Lung (tissue), 4 donors: ENCODE measurements around the gene ZNG1C. TPM values are rescaled to one million over a fixed set of nuclear protein-coding genes. Genes with fewer than 3 reads are reported as not detected.

Source experiments
- polyA plus RNA-seq, 2 donors: library from polyadenylated mRNA; stranded (reverse); fragments of 200-250 nt; gene quantifications; one replicate each; pipeline ENCODE4 v1.2.1, GENCODE V29; 2013
- total RNA-seq, 2 donors: library from RNA; depleted of rRNA in 1 of 2; stranded (reverse); fragments of >200 nt in 1 of 2; gene quantifications; one replicate each; pipeline ENCODE4 v1.2.1, GENCODE V29; 2014 to 2021
- donor health status: Bipolar disorder and iron deficiency.
- donor health status: healthy.
- donor health status: DM: yes; HTN: yes; CAD: no.

ZNG1C gene
- total and polyA plus RNA-seq, 4 donors = 12.6 to 31.6 (median 22.6) TPM

Other genes starting within 250 kb of the ZNG1C start
- gene FOXD4L3, start 60.9 kb downstream of the ZNG1C start, total RNA-seq = under 1 TPM in 1 of 2 donors, not detected in 1; 0.21 TPM
- not detected for gene FOXD4L3, start 60.9 kb downstream of the ZNG1C start, polyA plus RNA-seq
- gene PGM5, start 114.6 kb downstream of the ZNG1C start, total RNA-seq = 10 to 100 TPM; 19.6 to 51.7 TPM
- gene PGM5, start 114.6 kb downstream of the ZNG1C start, polyA plus RNA-seq = 1 to 10 TPM; 4.3 TPM